ENCODE measurements around the gene GPR87. TPM values are rescaled to one million over a fixed set of nuclear protein-coding genes. Genes with fewer than 3 reads are reported as not detected.

Gene GPR87
- total RNA-seq, 2 experiments from 2014 or later, result not detected

DNA sequence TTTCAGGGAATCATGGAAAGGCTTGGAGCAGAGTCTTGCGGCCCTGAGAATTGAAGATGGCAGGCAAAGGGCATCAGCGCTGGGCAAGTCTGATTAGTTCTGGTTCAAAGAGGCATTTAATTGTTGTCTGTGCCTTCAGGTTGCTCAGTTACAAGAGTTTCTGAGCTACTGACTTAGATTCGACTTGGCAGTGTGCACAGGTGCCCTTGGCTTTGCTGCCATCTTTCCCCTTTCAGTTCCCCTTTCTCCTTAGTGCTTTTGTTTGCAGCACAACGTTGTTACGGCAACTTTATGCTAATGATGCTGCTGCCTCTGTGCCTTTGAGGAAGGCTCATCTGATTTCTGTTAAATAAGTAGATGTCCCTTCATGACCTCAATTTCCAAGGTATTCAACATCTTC is 50.8 kb downstream of the GPR87 start:
- Histone ChIP-seq H3K9me3 (ENCODE audit: control insufficient read depth in 1 of 2, insufficient read depth in 1 of 2, low read length in 2 of 2) (no peaks in the 10 kb centered on the region), H3K27me3 (ENCODE audit: control insufficient read depth in 1 of 2, insufficient read depth in 2 of 2, low read length in 2 of 2) (no peaks in the 10 kb centered on the region), H3K36me3 (ENCODE audit: insufficient read depth, low read length) (no peaks in the 10 kb centered on the region), H3K27ac (ENCODE audit: low read depth in 1 of 2, low read length in 2 of 2) (no peak overlapping the region), H3K4me1 (ENCODE audit: insufficient read depth, low read length) (peaks cover 3% of the 10 kb centered on the region), H3K4me3 (ENCODE audit: low read length) (no peak overlapping the region)
- ATAC-seq (ENCODE audit: poor library complexity), result no peak
- TF ChIP-seq, protein P1, sequence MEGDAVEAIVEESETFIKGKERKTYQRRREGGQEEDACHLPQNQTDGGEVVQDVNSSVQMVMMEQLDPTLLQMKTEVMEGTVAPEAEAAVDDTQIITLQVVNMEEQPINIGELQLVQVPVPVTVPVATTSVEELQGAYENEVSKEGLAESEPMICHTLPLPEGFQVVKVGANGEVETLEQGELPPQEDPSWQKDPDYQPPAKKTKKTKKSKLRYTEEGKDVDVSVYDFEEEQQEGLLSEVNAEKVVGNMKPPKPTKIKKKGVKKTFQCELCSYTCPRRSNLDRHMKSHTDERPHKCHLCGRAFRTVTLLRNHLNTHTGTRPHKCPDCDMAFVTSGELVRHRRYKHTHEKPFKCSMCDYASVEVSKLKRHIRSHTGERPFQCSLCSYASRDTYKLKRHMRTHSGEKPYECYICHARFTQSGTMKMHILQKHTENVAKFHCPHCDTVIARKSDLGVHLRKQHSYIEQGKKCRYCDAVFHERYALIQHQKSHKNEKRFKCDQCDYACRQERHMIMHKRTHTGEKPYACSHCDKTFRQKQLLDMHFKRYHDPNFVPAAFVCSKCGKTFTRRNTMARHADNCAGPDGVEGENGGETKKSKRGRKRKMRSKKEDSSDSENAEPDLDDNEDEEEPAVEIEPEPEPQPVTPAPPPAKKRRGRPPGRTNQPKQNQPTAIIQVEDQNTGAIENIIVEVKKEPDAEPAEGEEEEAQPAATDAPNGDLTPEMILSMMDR (IDR thresholded peaks at IDR 0.05), result no peak
- Mint-ChIP-seq H3K9me3 (peaks cover 2% of the 10 kb centered on the region), H3K36me3 (ENCODE audit: low read depth) (no peaks in the 10 kb centered on the region), H3K27me3 (no peaks in the 10 kb centered on the region), H3K27ac (no peak overlapping the region), H3K4me1 (ENCODE audit: low read depth) (peaks cover 9% of the 10 kb centered on the region), H3K4me3 (no peak overlapping the region)
- intact Hi-C loops (cut with DNase I, micrococcal nuclease), result no loop called here
- ChIA-PET CTCF (interaction anchor here (1.1 to 2.6 kb wide), 2 partner anchors 33 to 97 kb away, joined by 3 to 11 read pairs; no protein-coding TSS in a partner anchor), POLR2A (no interaction called here)
- DNase-seq, result peak in 3 of 14 experiments; percentile 26 to 62 (median 53)

DNA sequence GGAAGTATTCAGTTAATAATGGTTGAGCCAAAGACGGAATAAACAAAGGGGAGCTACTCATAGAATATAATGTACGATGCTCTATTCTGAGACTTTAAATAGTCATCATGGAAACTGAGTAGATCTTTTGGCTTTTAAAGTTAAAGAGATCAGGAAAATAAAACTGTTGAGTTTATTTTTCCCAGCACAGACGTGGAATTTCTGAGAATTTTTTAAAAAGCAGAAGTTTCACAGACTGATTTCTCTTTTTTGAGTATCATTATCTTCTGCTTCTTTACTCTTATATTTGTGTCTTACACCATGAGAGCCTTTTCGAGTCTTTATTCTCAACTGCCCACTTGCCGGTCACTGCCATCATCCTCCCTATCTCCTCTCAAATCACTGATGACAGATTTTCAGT is 51.5 kb downstream of the GPR87 start:
- no peak for ATAC-seq (ENCODE audit: poor library complexity)
- no peaks in the 10 kb centered on the region for H3K27me3 Mint-ChIP-seq
- H3K4me1 Mint-ChIP-seq (ENCODE audit: low read depth), result peaks cover 9% of the 10 kb centered on the region
- no peak for DNase-seq
- no peaks in the 10 kb centered on the region for H3K27me3 ChIP-seq (ENCODE audit: control insufficient read depth in 1 of 2, insufficient read depth in 2 of 2, low read length in 2 of 2)
- H3K27ac ChIP-seq (ENCODE audit: low read depth in 1 of 2, low read length in 2 of 2), result no peak overlapping the region
- no peaks in the 10 kb centered on the region for H3K36me3 Mint-ChIP-seq (ENCODE audit: low read depth)
- peaks cover 2% of the 10 kb centered on the region for H3K9me3 Mint-ChIP-seq
- intact Hi-C loops (cut with DNase I, micrococcal nuclease), result no loop called here
- ChIA-PET POLR2A (interaction anchor here (0.6 kb wide), 1 partner anchor 79 kb away, joined by 3 read pairs; no protein-coding TSS in a partner anchor), CTCF (no interaction called here)
- peaks cover 3% of the 10 kb centered on the region for H3K4me1 ChIP-seq (ENCODE audit: insufficient read depth, low read length)
- no peak overlapping the region for H3K4me3 ChIP-seq (ENCODE audit: low read length)
- no peaks in the 10 kb centered on the region for H3K36me3 ChIP-seq (ENCODE audit: insufficient read depth, low read length)
- H3K9me3 ChIP-seq (ENCODE audit: control insufficient read depth in 1 of 2, insufficient read depth in 1 of 2, low read length in 2 of 2), result no peaks in the 10 kb centered on the region
- no peak overlapping the region for H3K27ac Mint-ChIP-seq
- H3K4me3 Mint-ChIP-seq, result no peak overlapping the region
- TF ChIP-seq, protein P1 (IDR thresholded peaks at IDR 0.05), result no peak

GRCh38 chr3:151264605-151265004 is 52.0 kb downstream of the GPR87 start:
- no peak overlapping the region for H3K4me3 ChIP-seq (ENCODE audit: low read length)
- intact Hi-C loops (cut with DNase I, micrococcal nuclease), result no loop called here
- no peaks in the 10 kb centered on the region for H3K36me3 ChIP-seq (ENCODE audit: insufficient read depth, low read length)
- H3K27ac ChIP-seq (ENCODE audit: low read depth in 1 of 2, low read length in 2 of 2), result no peak overlapping the region
- H3K4me3 Mint-ChIP-seq, result no peak overlapping the region
- H3K27ac Mint-ChIP-seq, result no peak overlapping the region
- no peaks in the 10 kb centered on the region for H3K27me3 Mint-ChIP-seq
- no peak for ATAC-seq (ENCODE audit: poor library complexity)
- no peaks in the 10 kb centered on the region for H3K36me3 Mint-ChIP-seq (ENCODE audit: low read depth)
- no peaks in the 10 kb centered on the region for H3K9me3 ChIP-seq (ENCODE audit: control insufficient read depth in 1 of 2, insufficient read depth in 1 of 2, low read length in 2 of 2)
- no peak for DNase-seq
- H3K4me1 Mint-ChIP-seq (ENCODE audit: low read depth), result peaks cover 9% of the 10 kb centered on the region
- TF ChIP-seq, protein P1 (IDR thresholded peaks at IDR 0.05), result no peak
- POLR2A ChIA-PET, result interaction anchor here (0.6 kb wide), 1 partner anchor 78 kb away, joined by 3 read pairs; no protein-coding TSS in a partner anchor
- CTCF ChIA-PET, result no interaction called here
- peaks cover 2% of the 10 kb centered on the region for H3K9me3 Mint-ChIP-seq
- no peaks in the 10 kb centered on the region for H3K27me3 ChIP-seq (ENCODE audit: control insufficient read depth in 1 of 2, insufficient read depth in 2 of 2, low read length in 2 of 2)
- H3K4me1 ChIP-seq (ENCODE audit: insufficient read depth, low read length), result peaks cover 3% of the 10 kb centered on the region

Data from CD4-positive, alpha-beta T cell (primary cell).